NCI-H2171 treated with DMSO at 0.1 percent for 48 hours (cell line): Measurements from ENCODE around the gene RPN2.
"Not testable (repeated sequence)": the region's sequence is repeated elsewhere in the genome, so short reads cannot be mapped to it uniquely, and the experiment has no call there.

Source experiments
- DNase-seq: peaks from one replicate; lab custom pipeline; 2025; lab: John Stamatoyannopoulos, UW

RPN2 gene

DNA sequence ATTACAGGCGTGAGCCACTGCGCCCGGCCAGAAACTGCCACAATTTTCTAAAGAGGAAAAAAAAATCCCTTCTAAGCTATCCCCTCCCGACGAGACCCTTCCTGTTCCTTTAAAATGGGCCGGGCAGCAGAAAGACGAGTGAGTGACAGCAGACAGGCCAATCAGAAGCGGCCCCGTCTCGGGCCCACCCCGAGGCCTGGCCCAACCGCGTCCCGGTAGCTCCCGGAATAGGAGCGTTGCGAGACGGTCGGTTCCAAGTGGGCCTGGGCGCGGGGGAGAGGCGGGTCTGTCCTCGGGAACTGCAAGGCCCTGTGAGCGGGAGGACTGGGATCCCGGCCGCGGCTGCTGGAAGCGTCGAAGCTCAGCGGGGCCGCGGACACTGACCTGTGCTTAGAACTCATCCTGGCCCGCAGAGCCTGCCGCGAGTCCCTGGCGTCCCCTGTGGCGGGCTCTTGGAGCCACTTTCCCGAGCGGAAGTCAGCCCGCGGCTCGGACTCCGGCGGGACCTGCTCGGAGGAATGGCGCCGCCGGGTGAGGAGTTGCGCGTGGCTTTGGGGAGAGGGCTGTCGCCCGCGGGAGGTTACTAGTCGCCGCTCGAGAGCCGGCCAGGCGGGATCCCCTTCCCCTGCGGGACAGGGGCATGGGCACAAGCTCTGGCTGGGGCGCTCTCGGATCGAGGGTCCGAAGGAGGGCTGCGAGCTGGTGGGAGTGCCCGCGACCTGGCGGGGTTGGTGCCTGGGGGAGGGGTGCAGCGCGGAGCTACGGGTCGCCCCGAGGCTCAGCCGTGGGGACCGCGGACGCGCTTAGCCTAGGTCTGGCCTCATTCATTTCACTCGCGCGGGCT is at the start of gene RPN2, which contains the start of gene MROH8:
TSS of gene RPN2 (plus strand) at position 492 of the 844 bp plus-strand sequence. CDS start at position 519, 27 bp downstream.
TSS of gene MROH8 (minus strand) at position 710 of the 844 bp plus-strand sequence.
- DNase-seq = peak; percentile 99

DNA sequence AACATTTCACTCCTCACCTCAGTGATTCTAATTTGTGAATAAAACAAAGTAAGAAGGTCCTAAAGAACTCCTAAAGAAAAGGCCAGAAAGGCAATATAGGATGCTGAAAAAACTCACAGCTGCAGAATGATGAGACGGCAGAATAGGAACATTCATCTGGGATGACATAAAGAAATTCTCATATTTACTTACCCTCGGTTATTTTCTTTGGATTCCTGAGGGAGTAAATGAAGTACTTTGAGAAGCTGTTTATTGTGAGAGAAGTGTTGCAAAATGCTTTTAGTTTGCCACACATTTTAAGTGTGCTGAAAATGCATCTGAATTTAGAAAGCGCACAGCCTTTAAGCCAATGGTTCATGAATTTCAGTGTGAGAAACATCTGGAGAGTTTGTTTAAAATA is 47.6 kb upstream of the RPN2 start:
- DNase-seq = no peak

DNA sequence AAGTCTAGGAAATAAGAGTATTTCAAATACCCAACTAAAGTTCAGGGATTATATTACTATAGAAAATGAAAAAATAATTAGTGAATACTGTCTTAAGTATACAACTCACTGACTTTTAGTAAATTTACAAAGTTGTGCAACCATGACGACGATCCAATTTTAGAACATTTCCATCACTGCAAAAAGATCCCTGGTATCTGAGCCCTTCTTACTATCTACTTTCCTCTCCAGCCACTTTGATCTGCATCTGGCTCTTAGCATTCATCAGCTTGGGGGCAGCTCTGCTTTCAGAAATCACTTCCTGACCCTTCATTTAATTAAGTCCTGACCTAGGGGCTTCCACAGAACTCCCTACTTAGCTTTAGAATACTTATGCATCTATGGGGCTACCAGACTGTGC is 45.2 kb upstream of the RPN2 start:
- no peak for DNase-seq

DNA sequence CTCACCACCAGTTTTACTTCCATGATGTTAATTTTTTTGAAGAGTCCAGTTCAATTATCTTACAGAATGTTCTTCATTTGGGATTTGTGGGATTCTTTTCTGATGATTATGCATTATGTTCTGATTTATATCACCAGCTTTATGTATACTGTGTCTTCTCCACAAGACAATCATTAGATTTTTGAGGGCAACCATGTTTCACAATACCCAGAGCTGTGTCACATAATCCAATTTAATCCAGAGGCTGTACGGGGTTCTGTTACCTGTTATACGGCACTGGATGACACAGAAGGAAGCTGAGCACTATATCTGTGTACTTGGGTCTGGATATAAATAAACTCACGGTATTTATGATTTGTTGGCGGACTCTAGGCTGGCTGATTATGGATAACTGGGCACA is 41.6 kb upstream of the RPN2 start:
- no peak for DNase-seq

DNA sequence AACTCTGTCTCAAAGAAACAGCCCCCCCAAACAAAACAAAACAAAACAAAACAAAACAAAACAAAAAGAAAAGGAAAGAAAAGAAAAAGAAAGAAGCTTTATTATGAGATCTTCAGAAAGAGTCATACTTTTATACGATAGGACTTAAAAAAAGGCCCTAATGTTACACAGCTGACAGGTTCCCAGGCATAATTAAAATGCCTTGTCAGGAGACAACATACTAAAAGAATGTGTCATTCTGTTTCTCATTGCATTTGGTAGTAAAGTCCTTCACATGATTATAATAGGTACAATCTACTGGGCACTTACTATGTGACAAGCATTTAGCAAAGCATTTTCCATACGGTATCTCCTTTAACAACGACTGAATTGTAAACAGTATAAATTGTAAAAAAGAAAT is 36.4 kb upstream of the RPN2 start:
- no peak for DNase-seq

DNA sequence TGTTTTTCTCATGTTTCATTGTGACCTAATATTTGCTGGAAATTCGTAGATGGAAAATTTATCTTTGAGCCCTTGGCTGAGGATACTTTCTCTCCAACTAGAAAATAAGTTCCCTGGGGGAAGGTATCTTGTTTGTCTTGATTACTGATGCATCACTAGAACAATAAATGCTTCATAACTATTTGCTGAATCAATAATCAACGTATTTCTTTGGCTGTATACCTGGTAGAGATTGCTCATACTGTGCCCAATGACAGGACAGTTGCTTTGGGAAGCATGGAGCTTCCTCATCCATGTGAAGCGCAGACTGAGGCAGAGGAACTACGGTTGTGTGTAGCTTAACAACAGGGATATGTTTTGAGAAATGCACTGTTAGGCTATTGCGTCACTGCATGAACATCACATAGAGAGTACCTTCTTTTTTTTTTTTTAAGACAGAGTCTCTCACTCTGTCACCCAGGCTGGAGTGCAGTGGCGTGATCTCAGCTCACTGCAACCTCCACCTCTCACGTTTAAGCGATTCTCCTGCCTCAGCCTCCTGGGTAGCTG is 34.2 kb upstream of the RPN2 start:
- DNase-seq = no peak

DNA sequence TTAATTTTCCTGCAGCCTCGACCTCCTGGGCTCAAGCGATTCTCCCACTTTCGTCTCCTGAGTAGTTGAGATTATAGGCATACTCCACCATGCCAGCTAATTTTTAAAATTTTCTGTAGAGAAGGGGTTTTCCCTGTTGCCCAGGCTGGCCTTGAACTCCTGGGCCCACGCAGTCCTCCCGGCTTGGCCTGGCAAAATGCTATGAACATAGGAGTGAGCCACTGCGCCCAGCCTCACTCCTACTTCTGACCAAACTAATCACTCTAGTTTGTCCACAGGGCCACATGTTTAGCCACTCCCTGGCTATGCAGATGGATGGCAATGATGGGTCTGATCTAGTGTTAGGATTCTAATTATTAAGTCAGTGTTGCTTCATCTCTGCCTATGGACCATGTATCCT is 31.9 kb upstream of the RPN2 start:
- no peak for DNase-seq

DNA sequence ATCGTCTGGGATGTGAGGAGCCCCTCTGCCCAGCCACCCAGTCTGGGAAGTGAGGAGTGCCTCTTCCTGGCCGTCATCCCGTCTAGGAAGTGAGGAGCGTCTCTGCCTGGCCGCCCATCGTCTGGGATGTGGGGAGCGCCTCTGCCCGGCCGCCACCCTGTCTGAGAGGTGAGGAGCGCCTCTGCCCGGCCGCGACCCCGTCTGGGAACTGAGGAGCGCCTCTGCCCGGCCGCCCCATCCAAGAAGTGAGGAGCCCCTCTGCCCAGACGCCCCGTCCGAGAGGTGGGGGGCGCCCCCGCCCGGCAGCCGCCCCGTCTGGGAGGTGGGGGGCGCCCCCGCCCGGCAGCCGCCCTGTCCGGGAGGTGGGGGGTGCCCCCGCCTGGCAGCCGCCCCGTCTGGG is 28.3 kb upstream of the RPN2 start:
- not testable (repeated sequence) for DNase-seq

DNA sequence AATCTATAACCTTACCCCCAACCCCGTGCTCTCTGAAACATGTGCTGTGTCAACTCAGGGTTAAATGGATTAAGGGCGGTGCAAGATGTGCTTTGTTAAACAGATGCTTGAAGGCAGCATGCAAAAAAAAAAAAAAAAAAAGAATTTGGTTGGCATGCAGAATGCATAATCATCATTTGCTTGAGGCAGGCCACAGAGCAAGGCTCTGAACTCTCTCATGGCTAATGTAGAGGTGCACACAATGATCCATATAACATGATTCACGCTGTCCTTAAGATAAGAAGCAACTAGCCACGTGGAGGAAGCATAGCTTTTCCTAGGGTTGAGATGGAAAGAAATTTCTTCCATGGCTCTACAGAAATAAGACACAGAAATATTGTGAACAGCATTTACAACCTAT is 27.6 kb upstream of the RPN2 start:
- DNase-seq = no peak

DNA sequence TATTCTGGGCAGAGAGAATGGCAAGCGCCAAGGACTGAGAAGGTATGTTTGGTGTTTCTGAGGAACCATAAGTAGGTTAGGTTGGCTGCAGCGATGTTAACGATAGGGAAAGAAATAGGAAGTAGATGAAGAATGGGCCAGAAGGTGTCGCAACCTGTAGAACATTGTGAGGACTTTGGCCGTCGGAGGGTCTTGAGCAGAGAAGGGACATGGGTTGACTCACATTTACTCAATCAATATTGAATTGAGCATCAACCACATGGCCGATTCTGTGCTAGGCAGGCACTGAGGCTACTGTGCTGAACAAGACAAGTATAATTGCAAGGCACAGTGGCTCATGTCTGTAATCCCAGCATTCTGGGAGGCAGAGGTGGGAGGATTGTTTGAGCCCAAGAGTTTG is 26.8 kb upstream of the RPN2 start:
- no peak for DNase-seq

DNA sequence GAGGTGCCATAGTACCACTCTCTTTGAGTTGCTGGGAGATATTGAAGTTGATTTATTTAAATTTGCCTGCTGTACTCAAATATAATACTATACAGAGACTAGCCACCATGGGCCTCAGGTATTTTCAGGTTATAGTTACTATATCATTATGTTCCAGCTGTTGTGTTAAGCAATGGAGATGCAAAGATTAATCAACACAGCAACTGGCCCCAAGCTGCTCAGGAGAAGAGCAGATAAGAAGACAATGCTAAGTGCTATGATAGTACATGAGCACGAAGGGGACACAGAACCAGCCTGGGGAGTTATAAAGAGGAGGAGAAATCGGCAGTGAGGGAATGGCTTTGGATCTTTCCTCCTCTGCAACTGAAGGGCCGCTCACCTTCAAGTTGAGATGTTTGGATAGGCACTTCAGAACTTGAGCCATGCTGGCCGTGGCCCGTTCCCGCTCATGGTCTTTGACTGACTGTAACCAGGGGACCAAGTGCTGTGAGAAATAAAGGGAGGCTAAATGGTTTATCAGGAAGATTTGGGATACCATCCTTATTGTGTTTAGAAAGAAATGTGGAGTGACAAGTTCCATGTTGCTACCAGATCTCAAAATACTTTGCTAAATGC is 24.3 kb upstream of the RPN2 start:
- DNase-seq = no peak

DNA sequence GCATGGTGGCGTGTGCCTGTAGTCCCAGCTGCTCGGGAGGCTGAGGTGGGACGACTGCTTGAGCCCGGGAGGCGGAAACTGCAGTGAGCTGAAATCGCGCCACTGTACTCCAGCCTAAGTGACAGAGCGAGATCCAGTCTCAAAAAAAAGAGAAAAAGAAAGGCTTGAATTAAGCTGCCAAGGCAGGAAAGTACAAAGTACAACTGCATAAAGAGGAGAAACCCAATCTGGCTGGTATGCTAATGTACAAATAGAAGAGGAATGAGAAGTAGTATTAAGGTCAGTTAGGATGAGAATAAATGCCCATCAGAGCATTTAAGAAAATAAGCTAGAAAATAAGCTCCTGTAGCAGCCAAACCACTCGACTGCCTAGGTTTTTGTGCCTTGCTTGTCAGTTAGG is 23.1 kb upstream of the RPN2 start:
- DNase-seq = no peak

DNA sequence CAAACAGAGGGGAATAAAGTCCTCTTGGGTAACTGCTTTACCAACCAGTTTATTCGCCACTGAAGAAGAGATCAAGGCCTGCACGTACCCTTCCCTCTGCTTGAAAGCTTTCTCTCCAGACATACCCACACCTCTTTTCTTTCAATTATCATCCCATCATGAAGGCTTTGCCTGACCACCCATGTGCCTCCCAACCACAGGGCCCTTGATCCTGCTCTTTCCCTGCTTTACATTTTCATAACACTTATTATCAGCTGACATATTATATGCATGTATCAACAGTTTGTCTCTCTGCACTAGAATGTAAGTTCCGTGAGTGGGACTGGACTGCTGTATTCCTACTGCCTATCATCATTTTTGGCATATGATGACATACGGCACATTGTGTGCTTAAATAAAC is 20.9 kb upstream of the RPN2 start:
- DNase-seq = no peak

DNA sequence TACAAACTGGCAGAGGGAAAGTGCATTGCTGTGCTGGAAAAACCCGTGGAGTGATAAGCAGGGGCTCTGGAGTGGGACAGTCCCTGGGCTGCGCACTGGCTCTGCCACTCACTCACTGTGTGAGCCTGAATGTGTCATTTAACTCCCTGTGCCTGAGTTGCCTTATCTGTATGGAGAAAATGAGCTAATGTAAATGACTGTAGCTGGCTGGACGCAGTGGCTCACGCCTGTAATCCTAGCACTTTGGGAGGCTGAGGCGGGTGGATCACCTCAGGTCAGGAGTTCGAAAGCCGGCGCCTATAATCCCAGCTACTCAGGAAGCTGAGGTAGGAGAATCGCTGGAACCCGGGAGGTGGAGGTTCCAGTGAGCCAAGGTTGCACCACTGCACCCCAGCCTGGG is 18.4 kb upstream of the RPN2 start:
- DNase-seq = no peak

DNA sequence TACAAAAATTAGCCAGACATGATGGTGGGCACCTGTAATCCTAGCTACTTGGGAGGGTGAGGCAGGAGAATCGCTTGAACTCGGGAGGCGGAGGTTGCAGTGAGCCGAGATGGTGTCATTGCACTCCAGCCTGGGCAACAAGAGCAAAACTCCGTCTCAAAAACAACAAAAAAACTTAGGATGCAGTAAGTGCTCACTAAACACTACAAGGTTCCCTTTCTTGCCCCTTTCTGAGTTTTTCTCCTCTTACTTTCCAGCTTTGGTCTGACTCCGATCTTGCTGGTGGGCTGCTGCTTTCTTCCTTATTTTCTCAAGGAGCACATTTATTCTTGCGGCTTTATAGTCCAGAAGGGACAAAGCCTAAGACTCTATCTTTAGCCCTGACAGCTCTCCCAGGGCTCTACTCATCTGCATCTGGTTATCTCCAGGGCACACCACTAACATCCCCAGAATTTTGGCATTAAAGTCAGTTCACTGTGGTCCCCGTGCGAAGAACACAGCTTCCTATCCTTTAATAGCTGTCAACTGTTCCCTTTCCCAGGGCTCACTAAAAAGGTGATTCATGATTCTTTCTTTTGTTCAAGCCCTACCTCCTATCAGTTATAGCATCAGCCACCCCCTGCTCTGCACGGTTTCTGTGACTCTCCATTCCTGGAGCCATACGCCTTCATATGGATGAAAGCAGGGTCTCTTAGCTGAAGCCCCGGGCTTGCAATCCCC is 17.1 kb upstream of the RPN2 start:
- no peak for DNase-seq

DNA sequence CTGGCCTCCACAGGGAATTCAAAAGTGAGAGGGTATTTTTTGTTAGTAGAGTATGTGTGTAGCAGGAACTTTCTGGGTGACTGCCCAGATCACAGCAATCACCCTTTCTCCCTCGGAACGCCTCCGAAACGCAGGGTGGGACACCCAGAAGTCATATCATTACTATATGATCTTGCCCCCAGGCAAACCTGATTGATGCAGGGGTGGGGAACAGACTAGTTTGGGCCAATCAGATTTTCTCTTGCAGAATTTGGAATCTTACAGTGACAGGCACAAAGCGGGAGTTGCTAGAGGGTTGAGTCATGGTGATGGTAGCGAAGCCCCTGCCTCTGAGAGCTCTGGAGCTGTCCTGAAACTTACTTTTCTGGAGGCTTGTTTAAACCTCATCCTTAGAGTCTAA is 16.5 kb upstream of the RPN2 start:
- DNase-seq = no peak

DNA sequence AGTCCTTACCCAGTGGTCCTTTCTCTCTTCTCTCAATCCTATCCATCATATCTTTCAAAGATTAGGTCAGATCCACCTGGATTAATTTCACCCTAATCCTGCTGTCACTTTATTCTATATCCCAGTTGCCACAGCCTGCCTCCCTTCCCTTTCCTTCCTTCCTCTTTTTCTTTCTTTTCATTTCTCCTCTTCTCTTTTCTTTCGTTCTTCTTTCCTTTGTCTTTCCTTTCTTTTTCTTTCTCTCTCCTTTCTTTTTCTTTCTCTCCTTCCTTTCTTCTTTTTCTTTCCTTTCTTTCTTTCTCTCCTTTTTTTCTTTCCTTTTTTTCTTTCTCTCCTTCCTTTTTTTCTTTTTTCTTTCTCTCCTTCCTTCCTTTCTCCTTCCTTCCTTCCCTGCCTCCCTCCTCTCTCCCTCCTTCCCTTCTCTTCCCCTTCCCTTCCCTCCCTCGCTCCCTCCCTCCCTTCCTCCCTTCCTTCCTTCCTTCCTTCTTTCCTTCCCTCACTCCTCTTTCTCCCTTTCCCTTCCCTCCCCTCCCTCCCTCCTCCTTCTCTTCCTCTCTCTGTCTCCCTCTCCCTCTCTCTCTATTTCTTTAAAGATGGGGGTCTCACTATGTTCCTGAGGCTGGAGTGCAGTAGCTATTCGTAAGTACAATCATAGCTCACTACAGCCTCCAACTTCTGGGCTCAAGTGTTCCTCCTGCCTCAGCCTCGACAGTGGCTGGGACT is 15.1 kb upstream of the RPN2 start:
- DNase-seq = no peak

DNA sequence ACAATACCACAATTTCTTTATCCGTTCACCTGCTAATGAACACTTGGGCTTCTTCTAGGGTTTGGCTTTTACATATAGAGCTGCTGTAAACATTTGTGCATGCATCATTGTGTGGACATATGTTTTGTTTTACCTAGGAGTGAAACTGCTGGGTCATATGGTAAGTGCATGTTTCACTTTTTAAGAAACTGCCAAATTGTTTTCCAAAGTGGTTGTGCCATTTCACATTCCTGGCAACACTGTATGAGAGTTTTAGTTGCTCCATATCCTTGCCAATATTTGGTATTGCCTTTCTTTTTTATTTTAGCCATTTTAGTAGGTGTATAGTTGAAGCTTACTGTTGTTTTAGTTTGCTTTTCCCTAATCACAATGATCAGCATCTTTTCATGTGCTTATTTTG is 14.1 kb upstream of the RPN2 start:
- DNase-seq = no peak

DNA sequence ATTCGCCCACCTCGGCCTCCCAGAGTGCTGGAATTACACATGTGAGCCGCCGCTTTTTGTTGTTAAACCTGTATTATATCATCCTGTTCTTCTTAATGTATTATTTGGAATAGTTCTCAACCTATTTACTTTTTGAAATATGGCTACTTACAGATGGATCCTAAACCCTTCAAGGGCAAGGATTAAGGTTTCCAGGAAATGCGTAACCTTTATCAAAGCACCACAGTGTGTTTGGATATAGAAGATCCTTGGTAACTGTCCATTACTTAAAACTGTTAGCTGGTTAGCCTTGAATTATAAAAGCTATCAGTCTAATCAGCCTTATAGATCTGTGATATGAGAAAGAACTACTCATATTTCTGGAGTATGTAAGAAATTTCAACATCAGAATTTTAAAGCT is 12.3 kb upstream of the RPN2 start:
- DNase-seq = no peak

DNA sequence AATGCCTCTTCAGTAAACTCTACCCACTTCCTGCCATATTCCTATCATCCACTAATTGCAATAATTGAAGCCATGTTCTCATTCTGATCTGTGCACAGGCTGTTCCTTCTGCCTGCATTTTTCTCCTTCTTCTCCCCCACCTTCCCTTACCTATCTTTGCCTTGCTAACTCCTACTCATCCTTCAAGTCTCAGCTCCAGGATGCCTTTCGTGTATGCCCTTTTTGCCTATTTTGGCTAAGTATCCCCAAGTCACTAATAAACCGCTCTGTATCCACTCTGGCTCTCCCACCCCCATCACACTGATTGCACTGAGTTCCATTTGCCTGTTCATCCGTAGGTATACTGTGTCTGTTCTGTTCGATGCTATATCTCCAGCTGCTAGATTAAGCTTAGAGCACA is 6.3 kb upstream of the RPN2 start:
- DNase-seq = no peak

DNA sequence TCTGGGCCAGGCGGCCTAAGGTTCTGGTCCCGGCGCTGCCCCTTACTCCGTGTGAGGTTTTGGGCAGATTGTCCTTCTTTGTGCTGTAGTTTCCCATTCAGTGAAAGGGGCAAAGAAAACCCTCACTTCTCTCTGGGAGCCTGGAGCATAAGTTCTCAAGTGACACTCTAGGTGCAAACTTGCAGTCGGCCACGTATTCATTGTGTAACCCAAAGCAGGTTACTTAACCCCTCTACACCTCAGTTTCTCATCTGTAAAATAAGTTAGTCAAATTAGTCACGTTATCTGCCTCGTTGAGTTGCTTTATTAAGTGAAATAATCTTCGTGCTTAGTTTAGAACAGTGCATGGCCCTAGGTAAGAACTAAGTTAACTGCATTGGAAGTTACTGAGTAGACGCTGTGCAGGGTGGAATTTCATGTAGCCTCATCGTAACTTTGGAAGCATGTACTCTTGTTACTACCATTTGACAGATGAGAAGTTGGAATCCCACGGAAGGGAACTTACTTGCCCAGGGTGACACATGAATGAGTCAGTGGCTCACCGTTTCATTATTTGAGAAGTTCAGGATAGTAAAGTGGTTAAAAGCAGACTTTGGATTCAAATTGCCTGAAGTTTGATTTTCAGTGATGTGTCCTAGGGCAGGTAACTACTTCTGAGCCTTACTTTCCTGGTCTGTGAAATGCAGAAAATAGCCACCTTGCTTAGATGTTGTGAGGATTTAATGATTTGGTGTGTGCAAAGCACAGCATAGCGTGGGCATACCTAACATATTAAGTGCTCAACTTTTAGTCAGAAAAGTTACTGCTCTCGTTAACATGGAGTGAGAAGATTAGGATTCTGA is 774 bp downstream of the RPN2 start:
- no peak for DNase-seq
